Body of pancreas (tissue), 4 donors: ENCODE measurements around the gene SLC7A1.

Experiments
- POLR2A ChIP-seq, 3 donors: fragments of 450-650 bp; IDR thresholded peaks; one replicate each; pipeline ENCODE4 v1.6.1; 2016; ENCODE audit warnings: antibody characterized with exemption in 3 of 3, mild to moderate bottlenecking in 2 of 3
- TF ChIP-seq, protein P1 (sequence below), 7 experiments: fragments of 450-650 bp in 4 of 7; fragments of 200-600 bp in 3 of 7; sonication (generic) in 3 of 7; IDR thresholded peaks; one replicate each; pipeline ENCODE4 v1.5.1; 2016 to 2019; ENCODE audit warnings: antibody characterized with exemption in 7 of 7

DNA sequence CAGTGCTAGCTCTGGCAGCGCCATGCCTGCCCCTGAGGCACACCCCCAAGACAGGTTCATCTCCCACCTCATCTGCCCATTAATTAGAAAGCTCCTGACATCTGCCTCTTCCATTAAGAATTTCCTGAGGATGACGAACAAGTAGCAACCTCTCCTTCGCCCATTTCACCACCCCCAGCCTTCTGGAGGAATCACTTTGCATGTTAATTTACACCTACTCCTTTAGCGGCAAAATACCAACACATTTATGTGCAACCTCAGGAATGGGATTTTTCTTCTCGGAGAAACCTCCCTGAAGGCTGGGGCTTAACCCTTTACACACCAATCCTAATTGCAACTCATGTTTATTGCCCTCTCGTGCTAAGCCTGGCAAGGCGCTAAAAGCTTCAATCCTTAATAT is 13.8 kb downstream of the SLC7A1 start:
- TF ChIP-seq, protein P1, sequence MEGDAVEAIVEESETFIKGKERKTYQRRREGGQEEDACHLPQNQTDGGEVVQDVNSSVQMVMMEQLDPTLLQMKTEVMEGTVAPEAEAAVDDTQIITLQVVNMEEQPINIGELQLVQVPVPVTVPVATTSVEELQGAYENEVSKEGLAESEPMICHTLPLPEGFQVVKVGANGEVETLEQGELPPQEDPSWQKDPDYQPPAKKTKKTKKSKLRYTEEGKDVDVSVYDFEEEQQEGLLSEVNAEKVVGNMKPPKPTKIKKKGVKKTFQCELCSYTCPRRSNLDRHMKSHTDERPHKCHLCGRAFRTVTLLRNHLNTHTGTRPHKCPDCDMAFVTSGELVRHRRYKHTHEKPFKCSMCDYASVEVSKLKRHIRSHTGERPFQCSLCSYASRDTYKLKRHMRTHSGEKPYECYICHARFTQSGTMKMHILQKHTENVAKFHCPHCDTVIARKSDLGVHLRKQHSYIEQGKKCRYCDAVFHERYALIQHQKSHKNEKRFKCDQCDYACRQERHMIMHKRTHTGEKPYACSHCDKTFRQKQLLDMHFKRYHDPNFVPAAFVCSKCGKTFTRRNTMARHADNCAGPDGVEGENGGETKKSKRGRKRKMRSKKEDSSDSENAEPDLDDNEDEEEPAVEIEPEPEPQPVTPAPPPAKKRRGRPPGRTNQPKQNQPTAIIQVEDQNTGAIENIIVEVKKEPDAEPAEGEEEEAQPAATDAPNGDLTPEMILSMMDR (IDR thresholded peaks at IDR 0.05), result no peak
- TF ChIP-seq POLR2A (IDR thresholded peaks at IDR 0.05), result no peak
